WERI-Rb-1 (cell line): ENCODE data around the gene C19orf12.
A peak's percentile ranks its signal among the peaks of the same experiment; 100 is the strongest.

Experiments
- DNase-seq: peaks from one replicate; pipeline ENCODE4 v3.0.0-alpha.2; 2020
- H3K27ac ChIP-seq: fragments of 250-450 bp; sonication (Bioruptor Pico); 2 replicates; pipeline ENCODE4 v1.5.1; 2020; ENCODE audit warnings: mild to moderate bottlenecking, moderate library complexity
- H3K27me3 ChIP-seq: fragments of 250-450 bp; sonication (Bioruptor Pico); 2 replicates; pipeline ENCODE4 v1.5.1; 2021; ENCODE audit warnings: mild to moderate bottlenecking, low read depth, moderate library complexity; ENCODE audit not compliant: insufficient read depth, severe bottlenecking
- H3K36me3 ChIP-seq: fragments of 250-450 bp; sonication (Bioruptor Pico); 2 replicates; pipeline ENCODE4 v1.5.1; 2020; ENCODE audit warnings: mild to moderate bottlenecking, moderate library complexity
- H3K4me3 ChIP-seq: 2 replicates; pipeline ENCODE4 v1.5.1; 2011; ENCODE audit warnings: low read depth, mild to moderate bottlenecking, control low read depth, low read length
- H3K9me3 ChIP-seq: fragments of 250-450 bp; sonication (Bioruptor Pico); 2 replicates; pipeline ENCODE4 v1.5.1; 2021; ENCODE audit warnings: mild to moderate bottlenecking, moderate library complexity; ENCODE audit not compliant: severe bottlenecking
- TF ChIP-seq, protein P1 (sequence below): IDR thresholded peaks from 2 replicates; pipeline ENCODE4 v1.5.1; 2011; ENCODE audit warnings: low read depth, mild to moderate bottlenecking, control low read depth, inconsistent platforms, low read length

C19orf12 gene

GRCh38 chr19:29694161-29694560, 20.9 kb downstream of the C19orf12 start:
- Histone ChIP-seq H3K9me3 (peaks cover 4% of the 10 kb centered on the region), H3K36me3 (no peaks in the 10 kb centered on the region), H3K27me3 (no peaks in the 10 kb centered on the region), H3K4me3 (no peak overlapping the region), H3K27ac (no peak overlapping the region)
- DNase-seq, result no peak
- TF ChIP-seq, protein P1, sequence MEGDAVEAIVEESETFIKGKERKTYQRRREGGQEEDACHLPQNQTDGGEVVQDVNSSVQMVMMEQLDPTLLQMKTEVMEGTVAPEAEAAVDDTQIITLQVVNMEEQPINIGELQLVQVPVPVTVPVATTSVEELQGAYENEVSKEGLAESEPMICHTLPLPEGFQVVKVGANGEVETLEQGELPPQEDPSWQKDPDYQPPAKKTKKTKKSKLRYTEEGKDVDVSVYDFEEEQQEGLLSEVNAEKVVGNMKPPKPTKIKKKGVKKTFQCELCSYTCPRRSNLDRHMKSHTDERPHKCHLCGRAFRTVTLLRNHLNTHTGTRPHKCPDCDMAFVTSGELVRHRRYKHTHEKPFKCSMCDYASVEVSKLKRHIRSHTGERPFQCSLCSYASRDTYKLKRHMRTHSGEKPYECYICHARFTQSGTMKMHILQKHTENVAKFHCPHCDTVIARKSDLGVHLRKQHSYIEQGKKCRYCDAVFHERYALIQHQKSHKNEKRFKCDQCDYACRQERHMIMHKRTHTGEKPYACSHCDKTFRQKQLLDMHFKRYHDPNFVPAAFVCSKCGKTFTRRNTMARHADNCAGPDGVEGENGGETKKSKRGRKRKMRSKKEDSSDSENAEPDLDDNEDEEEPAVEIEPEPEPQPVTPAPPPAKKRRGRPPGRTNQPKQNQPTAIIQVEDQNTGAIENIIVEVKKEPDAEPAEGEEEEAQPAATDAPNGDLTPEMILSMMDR, result no peak

GRCh38 chr19:29690842-29691241, 24.2 kb downstream of the C19orf12 start:
- Histone ChIP-seq H3K4me3 (no peak overlapping the region), H3K9me3 (peaks cover 4% of the 10 kb centered on the region), H3K27me3 (no peaks in the 10 kb centered on the region), H3K36me3 (no peaks in the 10 kb centered on the region), H3K27ac (no peak overlapping the region)
- TF ChIP-seq, protein P1, result peak; percentile 70
- peak; percentile 59 for DNase-seq

GRCh38 chr19:29687897-29688728, 26.9 kb downstream of the C19orf12 start:
- H3K27me3 ChIP-seq, result no peaks in the 10 kb centered on the region
- no peak overlapping the region for H3K27ac ChIP-seq
- TF ChIP-seq, protein P1, result no peak
- H3K4me3 ChIP-seq, result no peak overlapping the region
- peaks cover 4% of the 10 kb centered on the region for H3K9me3 ChIP-seq
- no peak for DNase-seq
- no peaks in the 10 kb centered on the region for H3K36me3 ChIP-seq

DNA sequence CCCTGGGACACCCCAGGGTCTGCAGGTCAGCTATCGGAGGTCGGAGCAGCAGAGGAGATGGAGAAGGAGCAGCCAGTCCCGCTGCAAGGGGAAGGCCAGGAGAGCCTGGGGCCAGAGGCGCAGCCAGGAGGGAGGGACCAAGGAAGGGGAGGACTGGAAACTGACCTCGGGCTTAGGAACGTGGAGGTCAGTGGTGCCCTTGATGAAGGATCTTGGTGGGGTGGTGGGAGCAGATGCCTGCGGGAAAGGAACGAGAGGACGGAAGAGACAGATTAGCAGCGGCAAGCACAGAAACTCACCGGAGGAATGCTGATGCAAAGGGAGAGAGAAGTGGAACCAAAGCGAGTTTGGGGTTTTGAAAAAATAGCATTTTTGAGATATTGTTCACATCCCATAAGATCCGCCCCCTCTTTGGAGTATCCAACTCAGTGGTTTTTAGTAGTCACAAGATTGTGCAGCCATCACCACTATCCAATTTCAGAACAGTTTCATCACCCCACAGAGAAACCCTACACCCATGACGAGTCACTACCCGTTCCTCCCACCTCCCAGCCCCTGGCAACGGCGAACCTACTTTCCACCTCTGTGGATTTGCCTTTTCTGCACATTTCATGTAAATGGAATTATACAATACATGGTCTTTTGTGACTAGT, 27.7 kb downstream of the C19orf12 start:
- no peaks in the 10 kb centered on the region for H3K27me3 ChIP-seq
- H3K27ac ChIP-seq, result no peak overlapping the region
- DNase-seq, result no peak
- no peaks in the 10 kb centered on the region for H3K36me3 ChIP-seq
- H3K4me3 ChIP-seq, result no peak overlapping the region
- TF ChIP-seq, protein P1, result no peak
- H3K9me3 ChIP-seq, result peaks cover 4% of the 10 kb centered on the region

- Histone ChIP-seq H3K4me3 (no peak overlapping the region), H3K27me3 (no peaks in the 10 kb centered on the region), H3K27ac (no peak overlapping the region), H3K36me3 (no peaks in the 10 kb centered on the region), H3K9me3 (peaks cover 4% of the 10 kb centered on the region)
- TF ChIP-seq, protein P1, result no peak
- DNase-seq, result no peak
Measured at GRCh38 chr19:29686285-29686805, 28.7 kb downstream of the C19orf12 start.
